HepG2 (cell line): ENCODE data around the gene RBM12. TPM values are rescaled to one million over a fixed set of nuclear protein-coding genes. Genes with fewer than 3 reads are reported as not detected.

Experiments used
- ATAC-seq: fragments of 200-7000 bp; cut with Tn5 transposase; 3 replicates; pipeline ENCODE4 v1.9.1; 2020; ENCODE audit warnings: mild to moderate bottlenecking, moderate library complexity
- BruUV-seq: library from RNA; stranded (reverse); fragments of 400-500 nt; replicated peaks from 2 replicates; lab custom pipeline; 2021; lab: Mats Ljungman, UMichigan
- CTCF ChIA-PET: fragments of 300-600 bp; formaldehyde crosslinking; extraction: SDS; loops from one replicate; lab custom pipeline; 2021; ENCODE audit warnings: low total read pairs, inconsistent platforms, low intra/inter-chr PET ratio; lab: Yijun Ruan, JAX
- POLR2A ChIA-PET: fragments of 350-600 bp; sonication (Branson Sonifier 250); formaldehyde crosslinking; loops from one replicate; lab custom pipeline; 2020; ENCODE audit warnings: antibody characterized with exemption, inconsistent platforms; lab: Yijun Ruan, JAX
- DNase-seq: peaks from one replicate; pipeline ENCODE4 v3.0.0-alpha.2; 2015; ENCODE audit warnings: low spot score
- FAIRE-seq: peaks from 3 replicates; lab custom pipeline; 2011; peaks lifted over from hg19 to GRCh38; lab: Jason Lieb, UNC
- H2AFZ ChIP-seq: one replicate; pipeline ENCODE4 v1.6.1; 2011; ENCODE audit warnings: low read length, inconsistent platforms
- H3K27ac ChIP-seq: fragments of 300-600 bp; 3 replicates; pipeline ENCODE4 v1.8.0; 2011; ENCODE audit warnings: mixed run types, mild to moderate bottlenecking, mixed read lengths, low read length, inconsistent platforms; ENCODE audit not compliant: insufficient read depth; ENCODE audit errors: extremely low read length
- H3K27me3 ChIP-seq, 2 experiments: fragments of 200-600 bp in 1 of 2; 2 replicates in 1 of 2; 3 replicates in 1 of 2; pipeline versions ENCODE4 v1.6.0 to v1.8.0; 2011; ENCODE audit warnings: low read length in 2 of 2, mild to moderate bottlenecking in 2 of 2, moderate library complexity in 2 of 2, inconsistent platforms in 1 of 2; ENCODE audit not compliant: insufficient read depth in 2 of 2, control insufficient read depth in 1 of 2
- H3K36me3 ChIP-seq, 2 experiments: fragments of 200-600 bp in 1 of 2; replicated peaks in 1 of 2; 2 replicates in 1 of 2; 3 replicates in 1 of 2; pipeline versions ENCODE4 v1.5.1 to v1.8.0; 2011; ENCODE audit warnings: low read length in 2 of 2, inconsistent platforms in 1 of 2; ENCODE audit not compliant: insufficient read depth in 2 of 2, control insufficient read depth in 1 of 2
- H3K4me1 ChIP-seq: 2 replicates; pipeline ENCODE4 v1.5.1; 2012; ENCODE audit warnings: low read length, inconsistent platforms; ENCODE audit not compliant: insufficient read depth
- H3K4me2 ChIP-seq: 2 replicates; pipeline ENCODE4 v1.6.0; 2011; ENCODE audit warnings: low read depth, low read length, inconsistent platforms
- H3K4me3 ChIP-seq, 3 experiments: fragments of 200-600 bp in 1 of 3; sonication (generic), shearing (Covaris generic) in 1 of 3; replicated peaks in 1 of 3; 2 replicates each; pipeline ENCODE4 v1.5.1; 2011 to 2016; ENCODE audit warnings: low read length in 3 of 3, inconsistent platforms in 2 of 3, low read depth in 2 of 3, mild to moderate bottlenecking in 2 of 3, control low read depth in 1 of 3, mixed read lengths in 1 of 3; ENCODE audit not compliant: insufficient read depth in 1 of 3
- H3K79me2 ChIP-seq: one replicate; pipeline ENCODE4 v1.6.1; 2011; ENCODE audit warnings: low read length, inconsistent platforms; ENCODE audit not compliant: insufficient read depth
- H3K9ac ChIP-seq: 2 replicates; pipeline ENCODE4 v1.6.0; 2011; ENCODE audit warnings: mild to moderate bottlenecking, low read depth, low read length, inconsistent platforms; ENCODE audit not compliant: insufficient read depth
- H3K9me3 ChIP-seq: 2 replicates; pipeline ENCODE4 v1.5.1; 2012; ENCODE audit warnings: mild to moderate bottlenecking, low read length
- H4K20me1 ChIP-seq: 2 replicates; pipeline ENCODE4 v1.6.0; 2011; ENCODE audit warnings: inconsistent platforms, mild to moderate bottlenecking, low read length, moderate library complexity; ENCODE audit not compliant: insufficient read depth
- FOXA1 ChIP-seq, 2 experiments: fragments of 450-650 bp in 1 of 2; sonication (generic) in 1 of 2; formaldehyde crosslinking in 1 of 2; IDR thresholded peaks; 2 replicates each; pipeline versions ENCODE4 v1.4.0 to v1.6.1; 2016 to 2020; ENCODE audit warnings: missing genetic modification reagents in 1 of 2
- GPN1 ChIP-seq: sonication (generic); formaldehyde crosslinking; IDR thresholded peaks from 2 replicates; pipeline ENCODE4 v1.5.1; 2020; ENCODE audit warnings: missing genetic modification reagents, borderline replicate concordance
- KAT2B ChIP-seq: fragments of 150-350 bp; IDR thresholded peaks from 2 replicates; pipeline ENCODE4 v1.6.1; 2014; ENCODE audit warnings: low read depth, low read length, borderline replicate concordance
- PITX1 ChIP-seq: sonication (generic); formaldehyde crosslinking; IDR thresholded peaks from 2 replicates; pipeline ENCODE4 v1.5.1; 2020; ENCODE audit warnings: mild to moderate bottlenecking, missing genetic modification reagents
- PPARG ChIP-seq: conservative IDR thresholded peaks from 2 replicates; pipeline ENCODE4 v1.6.1; 2016; ENCODE audit warnings: missing biosample characterization, missing genetic modification reagents
- REL ChIP-seq: sonication (generic); formaldehyde crosslinking; conservative IDR thresholded peaks from 2 replicates; pipeline ENCODE4 v1.8.0; 2022; ENCODE audit warnings: mild to moderate bottlenecking, missing genetic modification reagents, moderate library complexity
- SYNCRIP ChIP-seq: fragments of 200-400 bp; formaldehyde crosslinking; IDR thresholded peaks from 2 replicates; pipeline ENCODE4 v1.6.1; 2018; ENCODE audit warnings: mild to moderate bottlenecking, low read depth, low read length; ENCODE audit not compliant: insufficient read depth
- TRIM22 ChIP-seq: fragments of 450-650 bp; IDR thresholded peaks from 2 replicates; pipeline ENCODE4 v1.6.1; 2017
- ZBTB46 ChIP-seq: sonication (generic); formaldehyde crosslinking; IDR thresholded peaks from 2 replicates; pipeline ENCODE4 v1.4.0; 2020; ENCODE audit warnings: mild to moderate bottlenecking, missing genetic modification reagents, borderline replicate concordance
- ZNF20 ChIP-seq: sonication (generic); formaldehyde crosslinking; IDR thresholded peaks from 2 replicates; pipeline ENCODE4 v1.4.0; 2020; ENCODE audit warnings: mild to moderate bottlenecking, moderate library complexity, missing genetic modification reagents
- ZSCAN22 ChIP-seq: sonication (generic); formaldehyde crosslinking; IDR thresholded peaks from 2 replicates; pipeline ENCODE4 v1.4.0; 2020; ENCODE audit warnings: mild to moderate bottlenecking, missing genetic modification reagents
- WGBS: methylation state at CpG from one replicate; pipeline ENCODE4 v1.1.6; 2017; ENCODE audit warnings: low lambda C conversion rate; 5-methylcytosine and 5-hydroxymethylcytosine counted together
- in situ Hi-C: cut with HindIII; loops from 2 replicates; pipeline ENCODE4 v1.10.0; 2017; ENCODE audit warnings: low pct_unique_long_range_greater_than_20kb; ENCODE audit not compliant: extremely low pct_ligation_motif_present
- intact Hi-C: fragments of 100-400 bp; cut with micrococcal nuclease; formaldehyde crosslinking; loops from one replicate; pipeline ENCODE4 v1.10.0; 2022; ENCODE audit not compliant: unreplicated experiment
- polyA plus RNA-seq, 8 experiments: library from polyadenylated mRNA; depleted of rRNA in 3 of 8; stranded (reverse) in 7 of 8; unstranded in 1 of 8; fragments of >200 nt; fragmentation: Illumina TruSeq in 4 of 8; extraction: Trizol in 4 of 8; gene quantifications; 2 replicates each; pipeline versions ENCODE4 v1.2.1 to v1.2.3, GENCODE V29; 2011 to 2016; ENCODE audit warnings: low read depth in 4 of 8, missing spikeins in 1 of 8, mixed read lengths in 1 of 8; ENCODE audit not compliant: insufficient read depth in 1 of 8
- total RNA-seq, 5 experiments: library from RNA; depleted of rRNA; stranded (reverse); fragments of >200 nt; fragmentation: Illumina TruSeq; extraction: Trizol; gene quantifications; 2 replicates each; pipeline ENCODE4 v1.2.3, GENCODE V29; 2016; ENCODE audit warnings: low read depth in 1 of 5

Gene RBM12
- total and polyA plus RNA-seq, 2 of the 13 experiments (the other 11 are each of a cell fraction or from before 2014, with no cell fraction given) = 97.9 to 104 TPM

- TF ChIP-seq TRIM22 (no peak), PITX1 (no peak), ZNF20 (CRISPR knock-in tag) (no peak), GPN1 (CRISPR knock-in tag) (no peak), ZBTB46 (CRISPR knock-in tag) (no peak), REL (no peak)
Measured at GRCh38 chr20:35644806-35645205, 19.9 kb downstream of the RBM12 start (continued).

- no TSS peak for BruUV-seq
- H3K9me3 ChIP-seq = peaks cover under 1% of the 10 kb centered on the region; the same call in 1 of the 2 replicates
- peaks cover 4% of the 10 kb centered on the region for H3K4me1 ChIP-seq
- POLR2A ChIA-PET = interaction anchor here (0.6 to 1.2 kb wide), 4 partner anchors 17 to 79 kb away, joined by 3 to 5 read pairs (median 4); partner anchors contain the start of genes NFS1 and ROMO1
- FAIRE-seq (no peak), DNase-seq (no peak), ATAC-seq (no peak)
- no peaks in the 10 kb centered on the region for H3K36me3 ChIP-seq
- 94% methylated on average over 7 of the region's 7 CpGs for WGBS
- CTCF ChIA-PET = no interaction called here
- peaks cover 96% of the 10 kb centered on the region for H3K79me2 ChIP-seq
- H4K20me1 ChIP-seq = peaks cover 47% of the 10 kb centered on the region
- H3K9ac ChIP-seq = no peak overlapping the region
- intact Hi-C loops = no loop called here
- no peak overlapping the region for H3K27ac ChIP-seq
- H3K27me3 ChIP-seq = no peaks in the 10 kb centered on the region
- no peak overlapping the region for H3K4me2 ChIP-seq
- no peak overlapping the region for H2AFZ ChIP-seq
- in situ Hi-C loops = no loop called here
- no peak overlapping the region for H3K4me3 ChIP-seq
- no peak for TF ChIP-seq FOXA1 (IDR thresholded peaks at IDR 0.05)
- no peak for TF ChIP-seq FOXA1 (CRISPR knock-in tag; IDR thresholded peaks at IDR 0.05)
- TF ChIP-seq KAT2B = no peak
- TF ChIP-seq ZSCAN22 (CRISPR knock-in tag) = no peak
- TF ChIP-seq SYNCRIP = no peak
- TF ChIP-seq PPARG (CRISPR knock-in tag) = no peak
Measured at GRCh38 chr20:35643045-35643444, 21.7 kb downstream of the RBM12 start.
